ENCODE results near the gene MMD.
"Not testable (repeated sequence)": the region's sequence is repeated elsewhere in the genome, so short reads cannot be mapped to it uniquely, and the experiment has no call there.

The MMD gene

DNA sequence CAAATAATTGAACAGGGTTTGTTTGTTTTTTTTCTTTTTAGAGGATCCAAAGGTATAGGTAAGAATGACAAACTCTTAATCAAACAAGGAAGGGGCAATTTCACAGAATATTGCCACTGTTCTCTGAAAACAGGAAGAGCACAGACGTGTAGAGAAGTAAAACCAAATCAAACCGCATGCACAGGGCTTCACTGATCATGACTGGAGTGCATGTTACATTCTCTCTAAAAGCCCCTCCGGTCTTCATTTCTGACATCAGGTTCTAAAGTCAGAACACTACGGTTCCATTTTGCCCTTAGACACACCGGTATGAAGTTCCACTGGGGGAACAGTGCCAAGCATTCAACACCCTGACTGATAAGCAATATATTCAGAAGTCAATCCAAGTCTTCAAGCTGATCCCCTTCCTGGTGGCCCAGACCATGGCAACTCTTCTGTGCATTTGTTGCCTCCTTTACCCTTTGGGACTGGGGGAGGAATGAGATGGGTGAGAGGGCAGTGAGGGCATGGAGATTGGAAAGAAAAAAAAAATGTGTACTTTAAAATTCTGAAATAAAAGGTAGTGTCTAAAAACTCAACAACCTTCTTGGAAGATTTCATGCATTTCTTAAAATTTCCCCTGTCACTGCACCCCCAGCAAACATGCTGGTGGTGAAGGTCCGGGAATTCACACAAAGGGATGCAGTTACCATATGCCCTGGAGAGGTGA lies 1.4 kb downstream of the MMD start:
- peak; percentile 17 for DNase-seq

- no peak for DNase-seq
Observed at GRCh38 chr17:55418369-55419268, 3.0 kb downstream of the MMD start.

GRCh38 chr17:55417411-55418268 lies 4.0 kb downstream of the MMD start:
- no peak for DNase-seq

GRCh38 chr17:55416470-55417052 lies 5.1 kb downstream of the MMD start:
- DNase-seq: no peak

DNA sequence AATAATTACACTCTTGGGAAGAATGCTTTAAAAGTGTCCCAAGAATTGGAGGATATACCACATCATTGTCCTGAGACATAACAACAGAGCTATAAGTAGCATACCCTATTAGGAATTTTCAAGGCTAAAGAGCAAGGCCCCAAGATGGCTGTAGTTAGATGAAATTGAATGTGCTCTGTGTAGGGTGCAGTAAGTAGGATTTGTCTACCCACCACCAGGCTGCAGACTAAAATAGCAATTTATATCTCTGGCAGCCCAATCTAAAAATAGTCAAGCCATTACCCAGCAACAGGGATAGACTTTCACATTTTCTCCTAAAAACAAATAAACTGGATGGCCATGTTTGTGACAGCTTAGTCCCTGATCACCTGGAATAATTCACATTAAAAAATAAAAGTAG lies 5.6 kb downstream of the MMD start:
- no peak for DNase-seq

- DNase-seq: no peak
Observed at GRCh38 chr17:55414983-55415382, 6.7 kb downstream of the MMD start.

- no peak for DNase-seq
Observed at GRCh38 chr17:55413825-55414489, 7.7 kb downstream of the MMD start.

DNA sequence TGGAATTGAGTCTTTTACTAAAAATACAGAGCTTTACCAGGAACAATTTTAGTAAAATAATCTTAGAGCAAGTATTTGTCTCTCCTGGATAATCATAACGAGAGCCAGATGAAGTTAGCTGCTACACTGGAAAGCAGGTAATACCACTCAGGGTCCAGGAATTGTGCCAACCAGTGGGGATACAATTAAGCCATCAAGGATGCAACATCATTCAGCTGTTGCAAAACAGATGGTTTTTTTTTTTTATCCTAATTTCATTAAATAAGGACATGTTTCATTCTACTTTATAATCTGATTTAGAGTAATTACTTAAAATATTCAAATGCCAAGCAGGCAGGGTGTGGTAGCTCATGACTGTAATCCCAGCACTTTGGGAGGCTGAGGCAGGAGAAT lies 10.2 kb downstream of the MMD start:
- no peak for DNase-seq

DNA sequence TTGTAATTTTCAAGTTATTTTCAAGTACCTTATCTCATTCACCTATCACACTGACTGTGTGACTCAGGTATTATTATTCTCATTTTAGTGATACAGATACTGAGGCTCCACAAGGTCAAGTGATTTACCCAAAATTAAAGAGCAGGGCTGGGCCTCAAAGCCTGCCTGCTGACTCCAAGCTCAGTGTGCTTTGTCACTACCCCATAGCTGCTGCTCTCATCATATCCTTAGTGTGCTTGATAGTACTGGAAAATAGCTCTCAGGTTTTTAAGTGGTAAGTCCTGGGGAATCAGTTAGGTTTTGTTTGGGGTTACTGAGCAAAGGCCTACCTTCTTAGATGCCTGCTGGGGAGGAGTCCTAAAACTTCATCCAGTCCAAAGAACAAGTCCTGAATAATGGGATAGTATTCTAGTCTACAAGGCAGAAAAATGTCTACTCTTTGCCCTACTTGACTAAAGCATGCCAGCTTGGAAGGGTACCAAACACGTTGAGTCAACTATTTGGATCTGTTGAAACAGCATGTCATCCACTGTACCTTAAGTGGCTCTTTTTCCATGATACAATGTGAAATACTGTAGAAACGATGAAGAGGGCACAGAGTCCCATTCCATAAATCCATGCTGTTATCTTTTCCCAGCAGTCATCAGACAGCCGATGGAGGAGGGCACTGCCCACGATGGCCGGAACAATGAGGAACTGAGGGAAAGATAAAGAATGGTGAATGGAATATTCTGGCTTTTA lies 10.7 kb downstream of the MMD start:
- no peak for DNase-seq

DNA sequence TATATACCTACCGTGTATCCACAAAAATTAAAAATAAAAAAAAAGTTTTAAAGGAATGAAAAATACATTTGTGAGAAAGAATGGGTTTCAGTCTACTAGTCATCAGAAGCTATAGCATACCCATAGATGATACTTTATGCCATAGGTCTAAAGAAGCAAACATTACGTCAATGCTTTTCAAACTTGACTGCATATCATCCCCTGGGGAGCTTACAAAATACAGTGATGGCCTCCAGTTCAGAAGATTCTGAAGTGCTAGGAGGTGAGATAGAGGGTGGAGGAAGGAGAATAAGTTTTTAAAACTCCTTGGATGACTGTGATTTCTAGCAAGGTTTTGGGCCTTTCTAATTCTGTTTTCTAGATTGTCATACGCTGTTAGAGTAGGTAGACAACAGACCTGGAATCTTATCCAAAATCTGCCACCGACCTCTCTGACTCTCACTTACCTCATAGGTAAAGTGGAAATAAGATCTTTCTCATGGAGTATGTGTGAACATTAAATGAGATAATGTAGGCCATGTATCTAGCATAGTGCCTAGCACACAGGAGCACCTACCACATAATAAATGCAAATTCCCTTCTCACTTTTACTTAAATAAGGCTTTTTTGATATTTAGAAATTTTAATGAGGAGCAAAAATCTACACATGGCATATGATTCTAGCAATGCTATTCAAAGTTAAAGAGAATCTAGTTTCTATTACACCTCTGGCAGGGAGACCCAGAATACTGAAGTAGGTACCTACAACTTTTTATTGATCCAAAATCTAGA lies 12.4 kb downstream of the MMD start:
- DNase-seq: no peak

DNA sequence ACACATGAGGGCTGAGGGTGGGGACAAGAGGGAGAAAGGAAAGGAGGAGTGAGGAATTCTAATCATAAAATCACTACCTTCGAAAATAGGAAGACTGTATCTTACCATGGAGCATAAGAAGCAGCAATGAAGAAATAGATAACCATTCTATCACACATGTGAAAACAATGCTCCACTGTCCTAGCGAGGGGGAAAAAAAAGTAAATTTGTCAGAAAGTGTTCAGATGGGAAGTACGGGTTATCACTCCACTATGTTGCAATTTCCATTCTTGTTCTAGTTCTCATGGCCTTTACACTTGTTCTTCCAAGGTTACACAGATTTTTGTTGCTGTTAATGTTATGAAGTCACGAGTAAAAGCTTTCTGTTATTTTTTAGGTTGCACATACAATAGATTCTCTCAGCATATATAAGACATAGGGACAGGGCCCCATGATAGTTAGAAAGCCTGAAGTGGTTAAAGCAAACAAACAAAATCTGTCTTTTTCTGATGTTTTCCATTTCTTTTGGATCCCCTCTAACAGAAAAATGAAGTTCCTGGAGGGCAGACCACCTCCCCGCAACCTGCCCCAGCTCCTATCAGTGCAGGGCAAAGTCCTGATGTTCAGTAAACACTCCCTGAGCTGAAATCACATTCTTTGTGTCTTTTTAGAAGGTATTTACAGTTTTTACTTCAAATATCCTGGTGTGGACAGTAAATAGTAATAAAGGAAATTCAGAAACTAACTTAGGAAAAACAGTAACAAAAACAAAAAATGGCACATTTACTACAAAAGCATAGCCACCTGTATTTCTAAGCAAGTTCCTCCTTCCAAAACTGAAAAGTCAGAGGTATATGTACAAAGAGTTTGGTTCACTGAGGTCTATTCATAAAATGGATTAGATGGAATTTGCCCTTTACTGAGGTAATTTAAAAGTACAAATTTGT lies 13.7 kb downstream of the MMD start:
- DNase-seq: no peak

DNA sequence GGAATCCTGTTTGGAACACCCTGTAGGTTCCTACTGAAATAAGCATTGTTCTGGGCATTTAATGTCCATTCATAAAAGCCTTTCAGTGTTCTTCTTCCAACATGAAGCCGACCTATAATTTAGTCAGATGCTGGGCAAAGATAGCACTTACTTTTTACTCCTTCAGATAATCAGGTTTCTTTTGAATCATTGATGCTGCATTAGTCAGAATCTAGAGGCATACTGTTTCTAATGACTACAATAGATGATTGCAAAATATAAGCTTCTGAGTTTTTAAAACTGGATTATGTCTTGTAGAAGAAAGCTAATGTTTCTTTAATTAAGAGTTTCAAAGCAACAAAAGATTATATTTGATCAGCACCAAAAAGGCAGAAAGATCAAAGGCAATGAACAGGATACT lies 16.0 kb downstream of the MMD start:
- no peak for DNase-seq

DNA sequence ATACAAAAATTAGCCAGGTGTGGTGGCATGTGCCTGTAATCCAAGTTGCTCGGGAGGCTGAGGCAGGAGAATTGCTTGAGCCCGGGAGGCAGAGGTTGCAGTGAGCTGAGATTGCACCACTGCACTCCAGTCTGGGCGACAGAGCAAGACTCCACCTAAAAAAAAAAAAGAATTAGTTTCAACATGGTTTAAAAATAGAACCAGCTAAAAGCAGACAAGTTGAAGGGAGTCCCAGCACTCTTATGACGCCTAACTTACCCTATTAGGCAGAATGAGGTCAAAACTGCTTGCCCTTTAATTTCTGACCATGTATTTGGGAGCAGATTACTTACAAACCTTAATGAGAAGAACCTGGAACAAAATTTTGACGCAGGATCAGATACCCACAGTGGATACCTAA lies 17.4 kb downstream of the MMD start:
- DNase-seq: not testable (repeated sequence)

- no peak for DNase-seq
Observed at GRCh38 chr17:55402374-55402773, 19.3 kb downstream of the MMD start.

- no peak for DNase-seq
Observed at GRCh38 chr17:55398689-55399088, 22.9 kb downstream of the MMD start.

DNA sequence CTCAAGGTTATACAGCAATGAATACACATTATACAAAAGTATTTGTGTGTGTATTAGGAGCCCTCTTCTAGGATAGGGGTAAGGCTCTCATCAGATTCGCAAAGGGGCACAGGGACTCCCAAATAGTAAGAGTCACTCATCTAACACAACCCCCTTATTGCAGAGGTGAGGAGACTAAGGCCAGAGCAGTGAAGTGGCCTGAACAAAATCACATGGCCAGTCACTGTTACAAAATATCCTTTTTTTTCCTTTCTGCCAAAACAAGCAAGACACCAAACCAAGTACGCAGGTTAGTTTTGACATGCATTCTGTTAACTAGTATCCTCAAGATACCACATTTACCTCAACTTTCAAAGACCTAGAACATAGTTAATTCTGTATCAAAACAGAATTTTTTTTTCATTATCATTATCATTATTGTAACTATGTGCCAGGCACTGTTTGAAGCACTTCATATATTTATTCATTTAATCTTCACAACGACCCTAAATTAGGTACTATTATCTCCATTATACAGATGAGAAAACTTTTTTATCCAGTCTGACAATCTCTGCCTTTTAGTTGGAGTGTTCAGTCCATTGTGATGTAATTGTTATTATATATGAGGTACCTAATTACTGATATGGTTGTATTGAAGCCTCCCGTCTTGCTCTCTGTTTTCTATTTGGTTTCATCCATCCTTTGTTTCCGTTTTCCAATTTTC lies 25.7 kb downstream of the MMD start:
- DNase-seq: no peak

DNA sequence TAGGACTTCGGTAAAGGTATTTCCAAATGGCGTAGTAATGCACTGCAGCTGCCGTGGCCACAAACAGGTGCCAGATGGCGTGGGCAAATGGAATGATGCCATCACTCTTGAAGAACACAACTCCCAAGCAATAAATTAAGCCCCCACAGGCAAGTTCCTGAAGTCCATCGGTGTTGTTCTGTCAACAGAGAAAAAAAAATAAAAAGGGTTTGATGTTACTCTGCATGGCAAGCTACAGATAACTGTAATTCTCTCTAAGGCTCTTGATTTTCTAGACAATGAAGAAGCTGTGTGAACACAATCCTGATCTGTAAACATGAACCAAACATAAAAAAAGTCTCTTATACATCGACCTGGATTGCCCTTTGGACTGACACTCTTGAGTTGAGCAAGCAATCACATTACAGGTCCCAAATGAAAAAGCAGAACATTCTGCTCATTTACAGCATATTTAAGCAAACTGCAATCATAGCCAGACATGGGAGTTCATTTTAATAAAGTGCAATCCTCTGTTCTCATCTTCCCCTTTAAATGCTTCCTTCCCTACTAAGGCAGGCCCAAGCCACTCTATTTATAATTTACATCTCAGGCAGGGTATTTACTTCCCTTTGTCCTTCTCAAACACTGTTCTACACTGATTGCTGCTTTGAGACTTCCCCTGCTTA lies 27.1 kb downstream of the MMD start:
- no peak for DNase-seq

DNA sequence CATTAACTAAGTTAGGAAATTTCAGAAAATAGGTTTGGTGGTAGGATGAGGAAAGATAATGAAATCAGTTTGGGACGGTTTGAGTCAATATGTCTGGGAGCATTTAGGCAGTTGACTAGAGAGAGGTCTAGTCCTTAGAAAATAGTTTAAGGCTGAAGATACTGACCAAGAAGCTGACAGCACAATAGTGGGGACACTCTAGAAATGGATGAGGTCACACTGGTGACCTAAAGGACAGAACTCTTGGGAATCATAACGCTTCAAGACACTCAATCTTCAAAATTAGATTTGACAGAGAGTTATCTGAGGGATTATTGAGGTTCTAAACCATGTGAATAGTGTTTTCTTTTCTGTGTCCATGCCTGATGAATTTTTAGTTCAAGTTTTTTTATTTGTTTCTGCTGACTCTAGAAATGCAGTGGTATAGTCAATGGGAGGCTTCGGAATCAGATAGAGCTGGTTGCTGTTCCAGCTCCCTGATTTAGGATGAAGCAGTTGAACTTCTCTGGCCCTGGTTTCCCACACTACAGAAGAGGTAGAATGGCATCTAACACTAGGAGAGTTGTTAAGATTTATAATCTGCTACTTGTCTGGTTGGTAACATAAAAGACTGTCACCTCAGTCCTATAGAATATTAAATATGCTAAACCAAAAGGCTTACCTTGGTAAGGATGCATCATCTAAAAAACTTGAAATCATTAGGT lies 29.7 kb downstream of the MMD start:
- DNase-seq: no peak
